Measurements from ENCODE around the gene MAPK7.

DNA sequence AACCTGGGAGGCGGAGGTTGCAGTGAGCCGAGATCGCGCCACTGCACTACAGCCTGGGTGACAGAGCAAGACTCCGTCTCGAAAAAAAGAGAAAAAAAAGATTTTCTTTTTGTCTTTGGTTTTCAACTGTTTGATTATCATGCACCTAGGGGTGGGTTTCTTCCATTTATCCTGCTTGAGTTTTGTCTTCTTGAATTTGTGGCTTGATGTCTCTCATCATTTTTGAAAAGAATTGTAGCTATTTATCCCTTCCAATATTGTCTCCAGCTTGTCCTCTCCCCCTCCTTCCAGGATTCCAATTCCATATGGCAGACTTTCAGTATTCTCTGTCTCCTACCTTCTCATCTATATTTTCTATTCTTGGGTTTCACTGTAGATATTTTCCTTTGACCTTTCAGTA lies 23.6 kb upstream of the MAPK7 start:
- TF ChIP-seq, protein P1, sequence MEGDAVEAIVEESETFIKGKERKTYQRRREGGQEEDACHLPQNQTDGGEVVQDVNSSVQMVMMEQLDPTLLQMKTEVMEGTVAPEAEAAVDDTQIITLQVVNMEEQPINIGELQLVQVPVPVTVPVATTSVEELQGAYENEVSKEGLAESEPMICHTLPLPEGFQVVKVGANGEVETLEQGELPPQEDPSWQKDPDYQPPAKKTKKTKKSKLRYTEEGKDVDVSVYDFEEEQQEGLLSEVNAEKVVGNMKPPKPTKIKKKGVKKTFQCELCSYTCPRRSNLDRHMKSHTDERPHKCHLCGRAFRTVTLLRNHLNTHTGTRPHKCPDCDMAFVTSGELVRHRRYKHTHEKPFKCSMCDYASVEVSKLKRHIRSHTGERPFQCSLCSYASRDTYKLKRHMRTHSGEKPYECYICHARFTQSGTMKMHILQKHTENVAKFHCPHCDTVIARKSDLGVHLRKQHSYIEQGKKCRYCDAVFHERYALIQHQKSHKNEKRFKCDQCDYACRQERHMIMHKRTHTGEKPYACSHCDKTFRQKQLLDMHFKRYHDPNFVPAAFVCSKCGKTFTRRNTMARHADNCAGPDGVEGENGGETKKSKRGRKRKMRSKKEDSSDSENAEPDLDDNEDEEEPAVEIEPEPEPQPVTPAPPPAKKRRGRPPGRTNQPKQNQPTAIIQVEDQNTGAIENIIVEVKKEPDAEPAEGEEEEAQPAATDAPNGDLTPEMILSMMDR (IDR thresholded peaks at IDR 0.05; ENCODE audit: low read depth, low read length) = no peak
- TF ChIP-seq POLR2A (IDR thresholded peaks at IDR 0.05; ENCODE audit: extremely low read depth, insufficient read length) = no peak

All from NB4 (cell line).